ENCODE measurements around the gene EIF2D. TPM values are rescaled to one million over a fixed set of nuclear protein-coding genes. Genes with fewer than 3 reads are reported as not detected.

EIF2D gene
- polyA plus RNA-seq, 2 of the 4 experiments (the other 2 are of a cell fraction), result 31.8 to 63.2 TPM

GRCh38 chr1:206649261-206649921 is 37.1 kb upstream of the EIF2D start:
- FAIRE-seq (no peak), ATAC-seq (no peak), DNase-seq (ENCODE audit: low read depth in 1 of 2, low spot score in 1 of 2) (no peak)
- ChIA-PET CTCF (interaction anchor here (0.6 to 5.0 kb wide), 10 partner anchors 9 to 478 kb away, joined by 3 to 51 read pairs (median 6); no protein-coding TSS in a partner anchor), POLR2A (interaction anchor here (0.5 kb wide), 1 partner anchor 30 kb away, joined by 4 read pairs; no protein-coding TSS in a partner anchor)
- H3K27ac ChIP-seq, result no peak overlapping the region
- H3K4me2 ChIP-seq, result no peak overlapping the region
- no peak overlapping the region for H3K4me3 ChIP-seq
- 90% methylated on average over 5 of the region's 5 CpGs for WGBS (ENCODE audit: missing lambda C conversion rate)
- H3K9me3 ChIP-seq, result no peaks in the 10 kb centered on the region
- no peaks in the 10 kb centered on the region for H3K4me1 ChIP-seq
- TF ChIP-seq CHD4 (IDR thresholded peaks at IDR 0.05; ENCODE audit: borderline replicate concordance) (no peak), PHF8 (IDR thresholded peaks at IDR 0.05; ENCODE audit: borderline replicate concordance, low read depth) (no peak), FOSL2 (IDR thresholded peaks at IDR 0.05) (no peak), FOSL2 (CRISPR knock-in tag; IDR thresholded peaks at IDR 0.05) (no peak), NPAS2 (CRISPR knock-in tag; IDR thresholded peaks at IDR 0.05; ENCODE audit: borderline replicate concordance) (no peak), EHMT2 (IDR thresholded peaks at IDR 0.05; ENCODE audit: low read depth) (no peak), CBX2 (IDR thresholded peaks at IDR 0.05; ENCODE audit: borderline replicate concordance, low read depth) (no peak), EHF (CRISPR knock-in tag; IDR thresholded peaks at IDR 0.05) (no peak)

GRCh38 chr1:206647224-206647623 is 35.0 kb upstream of the EIF2D start:
- no peak for ATAC-seq
- no peak for DNase-seq (ENCODE audit: low read depth in 1 of 2, low spot score in 1 of 2)
- no peak for TF ChIP-seq RCOR1 (IDR thresholded peaks at IDR 0.05; ENCODE audit: low read depth, low read length)
- TF ChIP-seq FOSB (CRISPR knock-in tag; IDR thresholded peaks at IDR 0.05), result no peak
- no peak for TF ChIP-seq CHD4 (IDR thresholded peaks at IDR 0.05; ENCODE audit: borderline replicate concordance)
- TF ChIP-seq HMGXB4 (CRISPR knock-in tag; IDR thresholded peaks at IDR 0.05; ENCODE audit: borderline replicate concordance), result no peak
- TF ChIP-seq ELK1 (IDR thresholded peaks at IDR 0.05; ENCODE audit: low read depth, low read length), result no peak
- TF ChIP-seq TP53 (CRISPR knock-in tag; IDR thresholded peaks at IDR 0.05), result no peak
- no peak for TF ChIP-seq ZSCAN20 (CRISPR knock-in tag; IDR thresholded peaks at IDR 0.05)
- no peak for TF ChIP-seq NR3C1 (IDR thresholded peaks at IDR 0.05)
- no peak for TF ChIP-seq SMC3 (IDR thresholded peaks at IDR 0.05)
- no peak for TF ChIP-seq HOXB13 (CRISPR knock-in tag; IDR thresholded peaks at IDR 0.05; ENCODE audit: low read depth)
- TF ChIP-seq MAX (IDR thresholded peaks at IDR 0.05), result no peak
- TF ChIP-seq BCL3 (IDR thresholded peaks at IDR 0.05), result no peak
- ChIA-PET CTCF (interaction anchor here (0.8 to 5.0 kb wide), 7 partner anchors 11 to 261 kb away, joined by 3 to 51 read pairs (median 7); partner anchors contain the start of gene DYRK3), POLR2A (no interaction called here)
- Histone ChIP-seq H3K4me3 (no peak overlapping the region), H3K27ac (no peak overlapping the region), H3K4me1 (no peaks in the 10 kb centered on the region), H3K9me3 (no peaks in the 10 kb centered on the region), H3K4me2 (no peak overlapping the region)
- no peak for FAIRE-seq

- H3K4me3 ChIP-seq, result no peak overlapping the region
- DNase-seq (ENCODE audit: low read depth in 1 of 2, low spot score in 1 of 2), result no peak
- POLR2A ChIA-PET, result no interaction called here
- no peak for TF ChIP-seq PHF8 (IDR thresholded peaks at IDR 0.05; ENCODE audit: borderline replicate concordance, low read depth)
- TF ChIP-seq KDM1A (IDR thresholded peaks at IDR 0.05; ENCODE audit: low read depth), result no peak
- no peak for TF ChIP-seq HOXB13 (CRISPR knock-in tag; IDR thresholded peaks at IDR 0.05; ENCODE audit: low read depth)
- no peak for TF ChIP-seq FOXS1 (CRISPR knock-in tag; IDR thresholded peaks at IDR 0.05)
- TF ChIP-seq RNF2 (IDR thresholded peaks at IDR 0.05; ENCODE audit: borderline replicate concordance, low read depth), result no peak
- no peak for TF ChIP-seq NFE2L2 (conservative IDR thresholded peaks at IDR 0.05; ENCODE audit: low read length)
- no peak for TF ChIP-seq NR3C1 (IDR thresholded peaks at IDR 0.05)
- TF ChIP-seq MAX (IDR thresholded peaks at IDR 0.05), result no peak
- no peak for TF ChIP-seq HOXB5 (CRISPR knock-in tag; IDR thresholded peaks at IDR 0.05)
- TF ChIP-seq HDAC2 (IDR thresholded peaks at IDR 0.05), result no peak
- TF ChIP-seq TP53 (CRISPR knock-in tag; IDR thresholded peaks at IDR 0.05), result no peak
- TF ChIP-seq TFCP2L1 (CRISPR knock-in tag; IDR thresholded peaks at IDR 0.05), result no peak
- TF ChIP-seq JUNB (IDR thresholded peaks at IDR 0.05), result no peak
- H3K9me3 ChIP-seq, result no peaks in the 10 kb centered on the region
- H3K27ac ChIP-seq, result no peak overlapping the region
- no peak overlapping the region for H3K4me2 ChIP-seq
- CTCF ChIA-PET, result interaction anchor here (1.0 to 4.0 kb wide), 5 partner anchors 16 to 333 kb away, joined by 3 to 23 read pairs (median 5); no protein-coding TSS in a partner anchor
- no peak for ATAC-seq
- no peaks in the 10 kb centered on the region for H3K4me1 ChIP-seq
- WGBS (ENCODE audit: missing lambda C conversion rate), result 88% methylated on average over 1 of the region's 1 CpG
- FAIRE-seq, result no peak
These were observed 34.2 kb upstream of the EIF2D start for GRCh38 chr1:206646504-206646903.
